Measurements from ENCODE around the gene GSTM3. TPM values are rescaled to one million over a fixed set of nuclear protein-coding genes. Genes with fewer than 3 reads are reported as not detected.
"Not testable (repeated sequence)": the region's sequence is repeated elsewhere in the genome, so short reads cannot be mapped to it uniquely, and the experiment has no call there.

Gene GSTM3
- total and polyA plus RNA-seq, 9 donors: 29.2 to 62.0 (median 50.8) TPM

DNA sequence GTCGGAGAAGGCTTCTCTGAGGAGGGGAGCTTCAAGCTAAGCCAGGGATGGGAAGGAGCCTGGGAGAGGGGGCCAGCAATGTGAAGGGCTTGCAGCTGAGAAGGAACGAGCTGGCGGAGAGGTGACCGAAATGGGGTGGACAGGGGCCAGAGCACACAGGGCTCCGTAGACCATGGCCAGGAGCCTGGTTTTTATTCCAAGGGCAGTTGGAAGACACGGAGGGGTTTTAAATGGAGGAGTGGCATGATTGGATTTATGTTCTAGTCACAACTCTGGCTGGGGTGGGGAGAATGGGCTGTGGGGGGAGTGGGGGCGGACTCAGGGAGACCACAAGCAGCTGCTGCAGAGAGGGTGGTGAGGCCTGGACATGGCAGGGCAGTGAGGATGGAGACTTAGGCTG, 28.0 kb upstream of the GSTM3 start:
- H3K36me3 ChIP-seq (ENCODE audit: control insufficient read depth, insufficient read depth, low read length): no peaks in the 10 kb centered on the region
- H3K4me3 ChIP-seq (ENCODE audit: low read length): no peak overlapping the region
- WGBS (ENCODE audit: insufficient coverage): 57% methylated on average over 7 of the region's 7 CpGs
- no peaks in the 10 kb centered on the region for H3K9me3 ChIP-seq (replicated peaks; ENCODE audit: control insufficient read depth, low read depth, low read length)
- peaks cover 5% of the 10 kb centered on the region for H3K4me1 ChIP-seq (ENCODE audit: control insufficient read depth, insufficient read depth, low read length)
- no peak for DNase-seq
- H3K27me3 ChIP-seq (ENCODE audit: control insufficient read depth, insufficient read depth, low read length): peaks cover 2% of the 10 kb centered on the region
- no peak overlapping the region for H3K27ac ChIP-seq (ENCODE audit: low read length)

DNA sequence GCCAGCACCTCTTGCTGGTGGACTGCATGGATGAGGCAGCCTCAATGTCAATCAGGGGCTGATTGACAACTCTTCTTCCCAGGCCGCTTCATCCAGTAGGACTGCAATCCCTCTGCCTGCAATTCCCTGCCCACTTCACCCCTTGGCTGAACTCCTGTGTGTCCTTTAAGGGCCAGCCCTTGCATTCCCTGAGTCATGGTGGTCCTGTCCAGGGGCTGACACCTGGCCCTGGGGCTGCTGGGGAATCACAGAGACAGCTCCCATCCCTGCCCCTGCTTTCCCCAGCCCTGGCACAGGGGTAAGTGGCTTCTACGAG, 27.5 kb upstream of the GSTM3 start:
- no peak for DNase-seq
- 93% methylated on average over 1 of the region's 2 CpGs for WGBS (ENCODE audit: insufficient coverage)
- Histone ChIP-seq H3K27me3 (ENCODE audit: control insufficient read depth, insufficient read depth, low read length) (peaks cover 2% of the 10 kb centered on the region), H3K9me3 (replicated peaks; ENCODE audit: control insufficient read depth, low read depth, low read length) (no peaks in the 10 kb centered on the region), H3K36me3 (ENCODE audit: control insufficient read depth, insufficient read depth, low read length) (no peaks in the 10 kb centered on the region), H3K4me3 (ENCODE audit: low read length) (no peak overlapping the region), H3K4me1 (ENCODE audit: control insufficient read depth, insufficient read depth, low read length) (peaks cover 10% of the 10 kb centered on the region), H3K27ac (ENCODE audit: low read length) (no peak overlapping the region)

DNA sequence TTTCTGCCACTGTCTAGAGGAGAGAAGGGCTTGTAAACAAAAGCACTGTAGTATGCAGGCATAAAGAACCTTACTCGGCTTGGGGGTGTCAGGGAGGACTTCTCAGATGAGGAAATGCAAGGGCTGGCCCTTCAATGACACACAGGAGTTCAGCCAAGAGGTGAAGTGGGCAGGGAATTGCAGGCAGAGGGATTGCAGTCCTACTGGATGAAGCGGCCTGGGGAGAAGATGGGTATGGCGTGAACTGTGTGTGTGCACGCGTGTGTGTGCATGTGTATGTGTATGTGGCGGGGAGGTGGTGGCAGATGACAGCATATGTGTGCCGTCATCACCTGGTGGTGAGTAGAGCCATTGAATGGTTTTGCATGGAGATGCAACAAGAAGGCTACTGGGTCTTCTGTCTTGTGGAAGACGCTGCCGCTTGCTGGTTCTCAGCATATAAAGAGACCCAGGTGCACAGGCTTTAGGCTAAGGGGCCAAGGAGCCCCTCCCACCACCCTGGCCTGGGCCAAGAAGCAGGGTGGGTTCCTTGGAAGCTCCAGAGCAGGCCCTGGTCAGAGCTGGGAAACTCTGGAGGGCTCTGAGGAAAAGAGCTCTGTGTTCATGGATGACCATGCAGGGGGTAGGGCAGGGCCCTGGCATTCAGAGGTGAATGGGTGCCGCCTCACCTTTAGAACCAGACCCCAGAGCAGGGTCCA, 26.9 kb upstream of the GSTM3 start:
- 93% methylated on average over 9 of the region's 10 CpGs for WGBS (ENCODE audit: insufficient coverage)
- H3K4me1 ChIP-seq (ENCODE audit: control insufficient read depth, insufficient read depth, low read length): peaks cover 11% of the 10 kb centered on the region
- H3K36me3 ChIP-seq (ENCODE audit: control insufficient read depth, insufficient read depth, low read length): no peaks in the 10 kb centered on the region
- no peak for DNase-seq
- no peak overlapping the region for H3K4me3 ChIP-seq (ENCODE audit: low read length)
- no peak overlapping the region for H3K27ac ChIP-seq (ENCODE audit: low read length)
- no peaks in the 10 kb centered on the region for H3K9me3 ChIP-seq (replicated peaks; ENCODE audit: control insufficient read depth, low read depth, low read length)
- H3K27me3 ChIP-seq (ENCODE audit: control insufficient read depth, insufficient read depth, low read length): peaks cover 2% of the 10 kb centered on the region

DNA sequence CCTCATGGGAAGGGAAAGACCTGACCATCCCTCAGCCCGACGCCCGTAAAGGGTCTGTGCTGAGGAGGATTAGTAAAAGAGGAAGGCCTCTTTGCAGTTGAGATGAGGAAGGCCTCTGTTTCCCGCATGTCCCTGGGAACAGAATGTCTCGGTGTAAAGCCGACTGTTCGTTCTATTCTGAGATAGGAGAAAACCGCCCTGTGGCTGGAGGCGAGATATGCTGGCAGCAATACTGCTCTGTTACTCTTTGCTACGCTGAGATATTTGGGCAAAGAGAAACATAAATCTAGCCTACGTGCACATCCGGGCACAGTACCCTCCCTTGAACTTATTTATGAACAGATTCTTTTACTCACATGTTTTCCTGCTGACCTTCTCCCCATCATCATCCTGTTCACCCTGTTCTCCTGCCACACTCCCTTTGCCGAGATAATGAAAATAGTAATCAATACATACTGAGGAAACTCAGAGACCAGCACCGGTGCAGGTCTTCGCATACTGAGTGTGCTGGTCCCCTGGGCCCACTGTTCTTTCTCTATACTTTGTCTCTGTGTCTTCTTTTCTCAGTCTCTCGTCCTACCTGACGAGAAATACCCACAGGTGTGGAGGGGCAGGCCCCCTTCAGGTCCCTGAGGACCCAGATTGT, 26.3 kb upstream of the GSTM3 start:
- not testable (repeated sequence) for DNase-seq; H3K27ac ChIP-seq (ENCODE audit: low read length); H3K9me3 ChIP-seq (replicated peaks; ENCODE audit: control insufficient read depth, low read depth, low read length); H3K4me3 ChIP-seq (ENCODE audit: low read length); H3K36me3 ChIP-seq (ENCODE audit: control insufficient read depth, insufficient read depth, low read length); H3K27me3 ChIP-seq (ENCODE audit: control insufficient read depth, insufficient read depth, low read length)
- peaks cover 11% of the 10 kb centered on the region for H3K4me1 ChIP-seq (ENCODE audit: control insufficient read depth, insufficient read depth, low read length)
- WGBS (ENCODE audit: insufficient coverage): 60% methylated on average over 13 of the region's 17 CpGs

DNA sequence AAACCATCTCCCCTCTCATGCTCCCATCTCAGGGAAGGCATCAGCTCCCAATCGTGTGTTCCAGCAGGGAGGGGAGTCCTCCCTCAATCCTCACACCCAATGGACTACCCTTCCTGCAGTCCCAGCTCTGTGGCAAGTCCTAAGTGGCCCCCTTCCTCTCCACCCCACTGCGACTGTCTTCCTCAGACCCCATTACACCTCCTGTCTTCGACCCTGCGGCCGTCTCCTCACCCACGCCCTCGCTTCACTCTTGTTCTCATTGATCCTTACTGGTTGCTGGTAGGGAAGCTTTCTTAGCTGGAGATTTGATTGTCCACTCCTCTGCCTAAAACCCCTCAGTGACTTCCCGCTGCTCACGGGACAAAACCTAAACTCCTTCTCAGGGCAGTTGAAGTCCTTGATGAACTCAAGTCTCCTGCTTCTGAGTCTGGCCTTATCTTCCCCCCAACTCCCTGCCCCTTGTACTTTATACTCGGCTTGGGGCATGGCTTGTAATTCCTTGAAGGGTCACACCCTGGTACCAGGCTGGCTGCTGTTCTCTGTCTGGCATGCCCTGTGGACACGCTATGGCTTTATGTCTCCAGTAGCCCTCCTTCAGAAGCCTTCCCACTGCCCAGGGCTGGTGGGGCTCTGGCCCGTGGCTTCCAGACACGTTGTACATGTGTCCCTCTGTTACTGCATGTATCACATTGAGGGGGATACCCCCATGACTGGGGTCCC, 25.2 kb upstream of the GSTM3 start:
- Histone ChIP-seq H3K4me1 (ENCODE audit: control insufficient read depth, insufficient read depth, low read length) (peaks cover 11% of the 10 kb centered on the region), H3K4me3 (ENCODE audit: low read length) (no peak overlapping the region), H3K27ac (ENCODE audit: low read length) (no peak overlapping the region), H3K27me3 (ENCODE audit: control insufficient read depth, insufficient read depth, low read length) (peaks cover 2% of the 10 kb centered on the region), H3K36me3 (ENCODE audit: control insufficient read depth, insufficient read depth, low read length) (no peaks in the 10 kb centered on the region), H3K9me3 (replicated peaks; ENCODE audit: control insufficient read depth, low read depth, low read length) (no peaks in the 10 kb centered on the region)
- DNase-seq: no peak
- 65% methylated on average over 5 of the region's 13 CpGs for WGBS (ENCODE audit: insufficient coverage)

DNA sequence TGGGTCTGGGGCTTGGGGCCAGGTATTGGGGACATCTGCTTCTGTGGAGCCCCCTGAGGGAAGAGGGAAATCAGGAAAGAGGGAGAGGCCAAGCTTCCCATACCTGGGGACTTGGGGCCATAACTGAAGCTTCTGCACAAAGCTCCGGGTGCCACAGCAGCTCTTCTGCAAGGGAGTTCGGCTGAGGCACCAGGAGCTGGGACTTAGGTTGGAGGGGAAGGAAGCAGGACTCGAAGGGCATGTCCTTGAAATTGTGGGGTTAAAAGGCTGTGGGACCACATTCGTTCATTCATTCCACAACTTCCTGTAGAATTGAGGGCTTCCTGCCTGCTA, 24.6 kb upstream of the GSTM3 start:
- Histone ChIP-seq H3K36me3 (ENCODE audit: control insufficient read depth, insufficient read depth, low read length) (no peaks in the 10 kb centered on the region), H3K4me1 (ENCODE audit: control insufficient read depth, insufficient read depth, low read length) (peaks cover 7% of the 10 kb centered on the region), H3K9me3 (replicated peaks; ENCODE audit: control insufficient read depth, low read depth, low read length) (no peaks in the 10 kb centered on the region), H3K27ac (ENCODE audit: low read length) (no peak overlapping the region), H3K4me3 (ENCODE audit: low read length) (no peak overlapping the region), H3K27me3 (ENCODE audit: control insufficient read depth, insufficient read depth, low read length) (no peaks in the 10 kb centered on the region)
- WGBS (ENCODE audit: insufficient coverage): 67% methylated on average over 1 of the region's 4 CpGs
- DNase-seq: no peak

DNA sequence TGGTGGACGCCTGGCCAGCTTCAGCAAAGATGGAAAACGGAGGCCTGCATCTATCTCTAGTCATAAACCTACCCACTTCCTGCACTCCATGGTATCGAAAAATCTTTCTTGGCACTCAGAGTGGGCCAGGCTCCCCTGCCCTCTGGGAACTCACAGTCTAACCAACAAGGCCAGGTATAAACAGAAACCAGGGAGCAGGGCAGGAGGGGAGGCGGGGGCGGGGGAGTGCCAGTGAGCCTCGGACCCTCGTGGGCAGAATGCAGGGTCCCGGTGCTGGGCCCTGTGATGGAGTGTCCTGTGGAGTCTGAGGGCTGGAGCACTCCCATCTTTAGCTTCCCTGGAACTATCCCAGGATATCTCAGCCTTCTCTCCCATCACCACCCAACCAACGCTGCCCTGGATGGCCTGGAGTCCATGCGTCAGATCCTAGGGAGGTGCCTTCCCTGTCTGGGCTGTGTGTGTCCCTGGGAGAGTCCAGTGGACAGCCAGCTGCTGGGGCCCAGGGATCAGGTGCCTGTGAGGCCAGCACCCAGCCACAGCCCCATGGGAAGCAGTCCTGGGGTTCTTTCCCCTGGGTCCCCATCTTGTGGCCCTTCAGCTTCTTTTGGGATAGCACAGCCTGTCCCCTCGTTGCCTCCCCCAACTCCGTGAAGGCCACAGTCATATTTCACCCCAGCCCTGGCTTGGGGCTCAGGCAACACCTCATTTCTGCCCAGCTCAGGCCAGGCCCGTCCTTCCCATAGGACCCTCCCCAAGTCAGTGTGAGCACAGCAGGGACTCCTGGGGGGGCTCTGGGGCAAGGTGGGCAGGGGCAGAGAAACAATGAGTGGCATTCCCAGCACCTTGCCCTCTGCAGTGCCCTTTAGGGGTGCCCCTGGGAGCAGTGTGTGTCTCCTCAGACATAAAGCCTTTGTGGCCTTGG, 24.0 kb upstream of the GSTM3 start:
- H3K27me3 ChIP-seq (ENCODE audit: control insufficient read depth, insufficient read depth, low read length): no peaks in the 10 kb centered on the region
- no peak for DNase-seq
- WGBS (ENCODE audit: insufficient coverage): 93% methylated on average over 7 of the region's 13 CpGs
- H3K4me3 ChIP-seq (ENCODE audit: low read length): no peak overlapping the region
- H3K36me3 ChIP-seq (ENCODE audit: control insufficient read depth, insufficient read depth, low read length): no peaks in the 10 kb centered on the region
- H3K27ac ChIP-seq (ENCODE audit: low read length): no peak overlapping the region
- peaks cover 6% of the 10 kb centered on the region for H3K4me1 ChIP-seq (ENCODE audit: control insufficient read depth, insufficient read depth, low read length)
- no peaks in the 10 kb centered on the region for H3K9me3 ChIP-seq (replicated peaks; ENCODE audit: control insufficient read depth, low read depth, low read length)

DNA sequence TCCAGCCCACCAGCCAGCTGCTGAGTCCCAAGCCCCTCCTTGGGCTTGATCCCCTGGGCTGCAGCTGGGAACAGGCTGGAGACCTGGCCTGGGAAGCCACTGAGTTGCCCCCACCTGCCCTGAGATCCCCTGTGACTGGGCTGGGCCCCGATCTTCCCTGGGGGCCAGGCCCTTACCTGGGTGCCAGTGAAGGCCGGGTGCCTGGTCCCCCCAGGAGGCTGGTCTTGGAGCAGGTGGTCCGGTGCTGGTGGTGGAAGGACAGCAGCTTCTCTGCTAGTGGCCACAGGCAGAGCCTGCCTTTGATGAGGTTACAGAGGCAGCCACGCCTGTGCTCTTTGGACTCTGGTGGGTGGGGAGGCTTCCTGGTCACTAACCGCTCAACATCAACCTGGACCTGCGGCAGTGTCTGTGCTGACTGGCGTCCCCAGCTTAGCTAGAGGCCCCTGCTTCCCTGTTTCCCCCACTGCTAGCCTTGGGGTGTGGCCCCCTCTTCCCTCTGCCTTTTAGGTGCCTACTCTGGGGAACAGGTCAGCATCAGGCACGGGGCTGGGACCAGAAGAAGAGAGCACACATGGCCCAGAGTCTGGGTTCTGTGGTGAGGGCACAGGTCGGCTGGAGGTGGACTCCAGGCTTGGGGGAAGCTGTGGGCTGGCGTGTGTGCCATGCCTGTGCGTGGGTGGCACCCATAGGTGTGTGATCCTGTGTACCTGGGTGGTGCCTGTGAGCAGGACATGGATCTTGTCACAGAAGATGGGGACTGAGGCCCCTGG, 23.0 kb upstream of the GSTM3 start, which contains the start of gene EPS8L3:
Gene EPS8L3 (minus strand): TSS at position 278 of the 770 bp plus-strand sequence. CDS start 2,174 bp downstream, outside the sequence.
- Histone ChIP-seq H3K4me1 (ENCODE audit: control insufficient read depth, insufficient read depth, low read length) (peaks cover 6% of the 10 kb centered on the region), H3K36me3 (ENCODE audit: control insufficient read depth, insufficient read depth, low read length) (no peaks in the 10 kb centered on the region), H3K9me3 (replicated peaks; ENCODE audit: control insufficient read depth, low read depth, low read length) (no peaks in the 10 kb centered on the region), H3K27ac (ENCODE audit: low read length) (no peak within 1 kb of the TSS), H3K4me3 (ENCODE audit: low read length) (no peak within 1 kb of the TSS), H3K27me3 (ENCODE audit: control insufficient read depth, insufficient read depth, low read length) (no peaks in the 10 kb centered on the region)
- WGBS (ENCODE audit: insufficient coverage): 80% methylated on average over 4 of the region's 11 CpGs
- DNase-seq: no peak

DNA sequence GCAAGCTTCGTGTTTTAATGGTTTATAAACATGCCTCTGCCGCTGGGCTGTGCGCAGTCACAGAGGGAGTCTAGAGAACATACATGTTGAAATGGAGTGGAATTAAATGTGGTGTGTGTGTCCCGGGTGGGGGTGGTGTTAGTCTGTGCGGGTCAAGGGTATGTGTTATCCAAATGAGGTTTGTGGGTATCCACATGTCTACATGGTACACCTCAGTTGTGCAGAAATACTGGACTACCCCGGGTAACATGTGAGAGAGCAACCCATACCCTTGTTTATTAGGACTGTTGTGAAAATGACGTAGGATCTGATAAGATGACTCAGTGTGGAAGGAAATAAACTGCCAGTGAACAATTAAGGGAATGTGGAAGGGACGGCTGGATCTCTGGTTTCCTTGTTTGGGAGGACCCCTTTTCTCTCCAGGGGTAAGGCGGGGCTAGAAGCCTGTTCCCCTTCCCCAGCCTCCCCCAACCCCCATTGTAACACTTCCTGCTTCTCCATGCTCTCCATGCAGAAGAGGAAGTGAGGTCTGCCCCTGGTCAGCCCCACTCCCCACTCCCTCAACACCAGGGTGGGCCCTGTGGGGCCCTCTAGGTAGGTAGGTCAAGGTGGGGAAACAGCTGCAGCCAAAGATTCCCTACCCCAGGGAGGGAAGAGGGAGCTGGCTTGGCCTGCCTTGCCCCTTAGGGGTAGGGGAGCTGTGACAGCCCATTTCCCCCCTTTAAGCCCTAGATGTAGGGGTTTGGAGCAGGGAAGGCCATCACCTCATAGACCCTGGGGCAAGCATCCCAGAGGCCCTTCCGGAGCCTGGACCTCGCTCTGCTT, 22.2 kb upstream of the GSTM3 start:
- DNase-seq: peak; percentile 39
- Histone ChIP-seq H3K4me1 (ENCODE audit: control insufficient read depth, insufficient read depth, low read length) (peaks cover 6% of the 10 kb centered on the region), H3K4me3 (ENCODE audit: low read length) (no peak overlapping the region), H3K9me3 (replicated peaks; ENCODE audit: control insufficient read depth, low read depth, low read length) (no peaks in the 10 kb centered on the region), H3K27ac (ENCODE audit: low read length) (no peak overlapping the region), H3K36me3 (ENCODE audit: control insufficient read depth, insufficient read depth, low read length) (no peaks in the 10 kb centered on the region), H3K27me3 (ENCODE audit: control insufficient read depth, insufficient read depth, low read length) (no peaks in the 10 kb centered on the region)
- WGBS (ENCODE audit: insufficient coverage): 93% methylated on average over 8 of the region's 11 CpGs

Data from muscle of leg (tissue), 11 donors.